Measurements from ENCODE around the gene PIGN.

PIGN gene

DNA sequence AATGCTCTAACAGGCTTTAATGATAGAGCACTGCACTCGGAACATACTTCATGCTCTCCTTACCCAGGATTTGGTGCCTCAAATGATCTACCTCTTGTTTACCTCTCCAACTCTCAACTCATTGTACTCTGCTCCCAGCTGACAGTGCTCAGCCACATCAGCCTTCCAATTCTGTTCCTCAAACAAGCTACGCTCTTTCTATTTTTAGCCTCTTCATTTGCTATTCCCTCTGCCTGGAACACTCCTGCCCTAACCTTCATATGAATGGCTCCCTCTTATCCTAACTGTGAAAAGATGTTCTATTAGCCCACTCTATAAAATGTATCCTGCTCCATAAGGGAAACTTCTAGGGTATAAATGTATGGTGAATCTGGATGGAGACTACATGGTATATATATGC lies 42.5 kb downstream of the PIGN start:
- H3K4me3 ChIP-seq (ENCODE audit: low read length), result no peak overlapping the region
- peaks cover 35% of the 10 kb centered on the region for H3K36me3 ChIP-seq (ENCODE audit: control insufficient read depth, insufficient read depth, low read length, severe bottlenecking)
- H3K9ac ChIP-seq (ENCODE audit: low read length), result no peak overlapping the region
- H3K4me1 ChIP-seq (ENCODE audit: control insufficient read depth, insufficient read depth, low read length), result no peaks in the 10 kb centered on the region
- no peaks in the 10 kb centered on the region for H3K27me3 ChIP-seq (replicated peaks; ENCODE audit: control insufficient read depth, insufficient read depth, low read length)
- no peaks in the 10 kb centered on the region for H3K9me3 ChIP-seq (ENCODE audit: control insufficient read depth, low read length)
- no peak for DNase-seq (ENCODE audit: low read depth)

DNA sequence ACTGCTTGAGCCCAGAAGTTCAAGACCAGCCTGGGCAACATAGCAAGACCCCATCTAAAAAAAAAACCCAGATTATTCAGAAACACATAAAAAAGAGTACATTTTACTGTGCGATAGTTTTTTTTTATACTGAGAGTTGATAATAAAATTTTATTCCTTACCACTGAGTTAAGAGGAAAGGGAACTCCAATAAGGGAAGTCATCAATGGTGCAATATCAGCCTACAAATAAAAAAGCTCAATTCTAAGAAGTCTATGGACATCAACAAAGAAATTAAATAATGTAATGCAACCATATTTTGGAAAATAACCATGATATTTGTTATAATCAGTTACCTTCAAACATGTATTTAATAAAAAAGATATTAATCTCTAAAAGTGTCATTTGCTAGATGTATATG lies 46.6 kb downstream of the PIGN start:
- Histone ChIP-seq H3K4me1 (ENCODE audit: control insufficient read depth, insufficient read depth, low read length) (no peaks in the 10 kb centered on the region), H3K9me3 (ENCODE audit: control insufficient read depth, low read length) (no peaks in the 10 kb centered on the region), H3K36me3 (ENCODE audit: control insufficient read depth, insufficient read depth, low read length, severe bottlenecking) (peaks cover 39% of the 10 kb centered on the region), H3K27me3 (replicated peaks; ENCODE audit: control insufficient read depth, insufficient read depth, low read length) (no peaks in the 10 kb centered on the region), H3K4me3 (ENCODE audit: low read length) (no peak overlapping the region), H3K9ac (ENCODE audit: low read length) (no peak overlapping the region)
- DNase-seq (ENCODE audit: low read depth), result no peak

DNA sequence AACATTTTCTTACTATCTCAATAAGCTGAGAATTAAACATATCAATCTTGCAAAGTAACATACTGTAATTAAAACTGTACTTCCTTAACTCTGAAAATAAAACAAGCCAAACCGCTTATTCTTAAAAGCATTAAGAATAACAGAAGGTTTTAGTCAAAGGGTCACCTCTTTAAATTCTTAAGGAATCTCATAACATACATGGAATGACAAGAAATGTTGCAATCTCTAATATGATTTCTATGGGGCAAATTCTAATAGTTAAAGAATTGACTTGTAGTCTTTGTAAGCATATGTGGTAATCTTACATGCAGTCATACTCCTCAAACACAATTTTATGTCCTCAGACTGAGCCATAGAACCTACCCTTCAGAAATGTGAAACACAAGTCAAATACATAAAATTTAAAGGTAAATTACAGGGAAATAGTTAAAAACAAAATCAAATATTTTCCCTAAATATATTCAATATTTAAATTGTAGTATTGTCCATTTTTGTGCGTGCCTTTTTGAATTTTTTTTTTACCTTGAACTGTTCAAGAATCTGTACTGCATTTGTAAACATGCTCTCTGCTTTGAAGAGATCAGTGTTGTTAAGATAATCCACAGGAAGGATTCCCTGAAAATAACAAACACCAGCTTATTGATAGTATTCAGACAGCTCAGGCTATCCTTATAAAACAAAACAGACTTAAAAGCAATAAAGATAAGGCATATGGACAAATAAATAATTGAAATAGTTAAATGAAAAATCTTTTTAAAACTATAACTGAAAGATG lies 48.2 kb downstream of the PIGN start:
- peak; percentile 57 for DNase-seq (ENCODE audit: low read depth)
- Histone ChIP-seq H3K9ac (ENCODE audit: low read length) (no peak overlapping the region), H3K36me3 (ENCODE audit: control insufficient read depth, insufficient read depth, low read length, severe bottlenecking) (peaks cover 25% of the 10 kb centered on the region), H3K4me1 (ENCODE audit: control insufficient read depth, insufficient read depth, low read length) (peaks cover 4% of the 10 kb centered on the region), H3K27me3 (replicated peaks; ENCODE audit: control insufficient read depth, insufficient read depth, low read length) (no peaks in the 10 kb centered on the region), H3K9me3 (ENCODE audit: control insufficient read depth, low read length) (no peaks in the 10 kb centered on the region), H3K4me3 (ENCODE audit: low read length) (no peak overlapping the region)

DNA sequence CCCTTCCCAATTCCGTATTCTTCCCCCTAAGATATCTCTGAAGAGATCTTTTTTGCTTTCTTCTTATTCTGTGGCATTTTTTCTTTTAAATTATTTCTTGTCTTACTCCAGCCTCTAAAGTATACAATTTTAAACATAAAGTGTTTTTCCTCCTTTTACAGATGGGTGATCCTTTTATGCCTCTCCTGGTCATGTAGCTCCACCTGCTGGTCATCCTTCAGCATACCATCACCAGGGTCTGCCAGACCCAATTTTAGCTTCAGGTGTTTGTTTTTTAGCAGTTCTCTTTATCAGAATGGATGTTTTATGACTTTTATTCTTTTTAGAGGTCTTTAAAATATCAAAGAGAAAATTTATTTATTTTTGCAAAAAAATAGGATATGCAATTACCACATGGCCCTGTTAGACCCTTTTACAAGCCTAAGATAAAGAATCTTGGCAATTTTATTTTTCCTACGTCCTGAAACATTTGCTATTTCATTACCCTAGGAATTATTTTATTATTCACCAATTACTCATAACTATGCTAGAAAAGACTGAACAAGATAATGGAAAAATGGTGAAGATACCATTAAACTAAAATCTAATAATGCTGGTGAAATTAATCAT lies 55.5 kb downstream of the PIGN start:
- H3K4me3 ChIP-seq (ENCODE audit: low read length), result no peak overlapping the region
- peaks cover 4% of the 10 kb centered on the region for H3K4me1 ChIP-seq (ENCODE audit: control insufficient read depth, insufficient read depth, low read length)
- H3K9ac ChIP-seq (ENCODE audit: low read length), result no peak overlapping the region
- no peaks in the 10 kb centered on the region for H3K9me3 ChIP-seq (ENCODE audit: control insufficient read depth, low read length)
- peak; percentile 90 for DNase-seq (ENCODE audit: low read depth)
- no peaks in the 10 kb centered on the region for H3K36me3 ChIP-seq (ENCODE audit: control insufficient read depth, insufficient read depth, low read length, severe bottlenecking)
- H3K27me3 ChIP-seq (replicated peaks; ENCODE audit: control insufficient read depth, insufficient read depth, low read length), result no peaks in the 10 kb centered on the region

DNA sequence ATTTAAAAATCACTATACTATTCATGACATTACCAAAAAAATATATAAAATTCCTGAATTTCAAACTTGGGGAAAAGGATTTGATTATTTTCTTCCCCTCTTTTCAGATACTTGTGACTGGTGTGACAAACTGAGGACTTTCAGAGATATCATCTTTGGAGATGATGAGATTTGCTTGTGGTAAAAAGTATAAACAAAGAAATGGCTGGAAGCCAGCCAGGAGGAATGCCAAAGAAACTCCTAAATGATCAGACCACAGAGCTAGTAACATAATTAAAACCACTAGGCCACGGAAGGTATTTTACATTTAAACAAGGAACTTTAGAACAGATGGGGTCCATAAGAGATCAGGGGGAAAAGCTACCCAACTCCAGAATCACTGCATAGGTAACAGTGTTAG lies 58.7 kb downstream of the PIGN start:
- Histone ChIP-seq H3K4me3 (ENCODE audit: low read length) (no peak overlapping the region), H3K36me3 (ENCODE audit: control insufficient read depth, insufficient read depth, low read length, severe bottlenecking) (no peaks in the 10 kb centered on the region), H3K9ac (ENCODE audit: low read length) (no peak overlapping the region), H3K4me1 (ENCODE audit: control insufficient read depth, insufficient read depth, low read length) (no peaks in the 10 kb centered on the region), H3K27me3 (replicated peaks; ENCODE audit: control insufficient read depth, insufficient read depth, low read length) (no peaks in the 10 kb centered on the region), H3K9me3 (ENCODE audit: control insufficient read depth, low read length) (no peaks in the 10 kb centered on the region)
- DNase-seq (ENCODE audit: low read depth), result peak; percentile 74

DNA sequence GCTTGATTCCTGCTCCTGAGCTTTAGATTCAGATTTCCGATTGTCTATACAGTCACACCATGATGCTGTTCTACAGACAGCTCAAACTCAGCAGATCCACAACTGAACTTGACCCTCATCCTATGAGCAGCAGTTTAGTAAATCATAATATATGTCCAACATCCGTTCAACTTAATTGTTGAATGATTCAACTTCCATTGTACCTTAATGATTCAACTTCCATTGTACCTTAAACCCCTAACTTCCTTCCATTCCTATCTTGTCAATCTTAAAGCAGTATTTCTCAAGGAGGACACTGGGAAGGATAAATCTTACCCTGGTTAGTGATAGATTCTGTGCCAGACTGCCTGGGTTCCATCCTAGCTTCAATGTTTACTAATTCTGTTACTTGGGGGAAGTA lies 60.1 kb downstream of the PIGN start:
- DNase-seq (ENCODE audit: low read depth), result no peak
- Histone ChIP-seq H3K4me1 (ENCODE audit: control insufficient read depth, insufficient read depth, low read length) (no peaks in the 10 kb centered on the region), H3K9ac (ENCODE audit: low read length) (no peak overlapping the region), H3K36me3 (ENCODE audit: control insufficient read depth, insufficient read depth, low read length, severe bottlenecking) (peaks cover 5% of the 10 kb centered on the region), H3K4me3 (ENCODE audit: low read length) (no peak overlapping the region), H3K9me3 (ENCODE audit: control insufficient read depth, low read length) (no peaks in the 10 kb centered on the region), H3K27me3 (replicated peaks; ENCODE audit: control insufficient read depth, insufficient read depth, low read length) (no peaks in the 10 kb centered on the region)

DNA sequence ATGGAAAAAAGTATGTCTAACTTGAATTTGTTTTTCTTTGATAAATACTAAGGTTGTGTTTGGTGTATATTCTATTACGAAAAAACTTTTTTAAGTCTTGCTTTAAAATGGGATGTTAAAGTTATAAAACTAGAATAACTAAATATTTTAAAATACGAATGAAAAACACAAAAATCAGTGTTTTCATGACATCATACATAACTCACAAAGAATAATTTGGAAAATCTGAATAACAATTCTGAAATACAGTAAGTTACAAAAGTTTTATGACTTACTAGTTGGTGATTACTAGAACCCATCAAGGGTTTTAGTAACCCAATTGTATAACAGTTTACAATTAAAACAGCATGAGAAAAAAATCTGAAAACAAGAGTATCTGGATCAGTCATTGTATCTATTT lies 61.2 kb downstream of the PIGN start:
- Histone ChIP-seq H3K4me3 (ENCODE audit: low read length) (no peak overlapping the region), H3K4me1 (ENCODE audit: control insufficient read depth, insufficient read depth, low read length) (no peaks in the 10 kb centered on the region), H3K27me3 (replicated peaks; ENCODE audit: control insufficient read depth, insufficient read depth, low read length) (no peaks in the 10 kb centered on the region), H3K9ac (ENCODE audit: low read length) (no peak overlapping the region), H3K36me3 (ENCODE audit: control insufficient read depth, insufficient read depth, low read length, severe bottlenecking) (peaks cover 8% of the 10 kb centered on the region), H3K9me3 (ENCODE audit: control insufficient read depth, low read length) (no peaks in the 10 kb centered on the region)
- DNase-seq (ENCODE audit: low read depth), result no peak

DNA sequence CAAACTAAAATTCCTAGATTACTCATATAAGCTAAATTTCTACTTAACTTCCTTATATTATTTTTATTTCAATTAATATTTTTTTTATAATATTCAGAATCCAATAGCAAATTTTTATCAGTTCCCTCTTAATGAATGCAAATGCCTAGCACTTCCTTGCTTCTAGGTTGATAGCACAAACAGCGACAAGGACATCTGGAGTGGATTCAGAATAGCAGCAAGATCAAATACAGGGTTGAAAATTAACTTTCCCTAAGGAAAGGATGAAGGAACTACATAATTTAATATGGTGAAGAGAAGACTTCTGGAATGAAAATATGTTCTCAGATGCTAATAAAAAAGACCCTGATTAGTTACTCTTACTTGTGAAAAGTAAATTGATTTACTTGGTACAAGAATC lies 64.5 kb downstream of the PIGN start:
- peaks cover 14% of the 10 kb centered on the region for H3K4me1 ChIP-seq (ENCODE audit: control insufficient read depth, insufficient read depth, low read length)
- no peaks in the 10 kb centered on the region for H3K9me3 ChIP-seq (ENCODE audit: control insufficient read depth, low read length)
- H3K27me3 ChIP-seq (replicated peaks; ENCODE audit: control insufficient read depth, insufficient read depth, low read length), result no peaks in the 10 kb centered on the region
- peaks cover 8% of the 10 kb centered on the region for H3K36me3 ChIP-seq (ENCODE audit: control insufficient read depth, insufficient read depth, low read length, severe bottlenecking)
- H3K4me3 ChIP-seq (ENCODE audit: low read length), result no peak overlapping the region
- H3K9ac ChIP-seq (ENCODE audit: low read length), result no peak overlapping the region
- DNase-seq (ENCODE audit: low read depth), result no peak

DNA sequence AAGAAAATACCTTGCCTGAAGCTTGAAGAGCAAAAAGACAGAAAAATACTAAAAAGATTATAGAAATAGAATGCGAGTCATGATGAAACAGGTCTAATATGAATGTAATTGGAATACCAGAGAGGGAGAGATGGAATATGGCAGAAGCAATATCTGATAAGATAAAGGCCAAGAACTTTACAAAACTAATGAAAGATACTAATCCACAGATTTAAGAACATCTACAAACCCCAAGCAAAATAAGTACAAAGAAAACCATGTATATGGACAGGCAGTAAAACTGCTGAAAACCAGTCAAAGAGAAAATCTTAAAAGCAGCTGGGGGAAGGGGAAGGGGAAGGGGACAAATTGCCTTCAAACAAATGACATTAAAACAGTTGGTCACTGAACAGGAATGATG lies 67.0 kb downstream of the PIGN start:
- no peaks in the 10 kb centered on the region for H3K9me3 ChIP-seq (ENCODE audit: control insufficient read depth, low read length)
- no peak overlapping the region for H3K9ac ChIP-seq (ENCODE audit: low read length)
- peaks cover 8% of the 10 kb centered on the region for H3K36me3 ChIP-seq (ENCODE audit: control insufficient read depth, insufficient read depth, low read length, severe bottlenecking)
- no peaks in the 10 kb centered on the region for H3K27me3 ChIP-seq (replicated peaks; ENCODE audit: control insufficient read depth, insufficient read depth, low read length)
- H3K4me3 ChIP-seq (ENCODE audit: low read length), result no peak overlapping the region
- DNase-seq (ENCODE audit: low read depth), result no peak
- H3K4me1 ChIP-seq (ENCODE audit: control insufficient read depth, insufficient read depth, low read length), result peaks cover 14% of the 10 kb centered on the region

DNA sequence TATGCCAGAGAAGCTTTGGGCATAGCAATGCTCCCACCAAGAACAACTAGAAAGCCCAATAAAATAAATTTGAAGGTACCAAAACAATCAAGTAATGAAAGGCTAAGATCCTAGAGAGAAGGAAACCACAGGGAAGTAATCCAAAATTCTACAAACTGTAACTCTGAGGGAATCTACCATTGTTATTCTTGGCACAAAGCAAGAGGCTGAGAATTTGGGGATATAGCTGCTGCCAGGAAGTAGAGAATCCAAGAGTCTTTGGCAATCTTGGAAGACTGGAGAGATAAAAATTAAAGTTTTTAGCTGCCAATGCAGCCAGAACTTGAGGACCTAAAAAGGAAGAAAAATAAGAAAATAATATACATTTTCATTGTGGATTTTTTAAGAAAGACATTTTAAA lies 68.5 kb downstream of the PIGN start:
- H3K4me1 ChIP-seq (ENCODE audit: control insufficient read depth, insufficient read depth, low read length), result peaks cover 14% of the 10 kb centered on the region
- peaks cover 8% of the 10 kb centered on the region for H3K36me3 ChIP-seq (ENCODE audit: control insufficient read depth, insufficient read depth, low read length, severe bottlenecking)
- H3K4me3 ChIP-seq (ENCODE audit: low read length), result no peak overlapping the region
- no peaks in the 10 kb centered on the region for H3K27me3 ChIP-seq (replicated peaks; ENCODE audit: control insufficient read depth, insufficient read depth, low read length)
- DNase-seq (ENCODE audit: low read depth), result peak; percentile 84
- H3K9ac ChIP-seq (ENCODE audit: low read length), result no peak overlapping the region
- no peaks in the 10 kb centered on the region for H3K9me3 ChIP-seq (ENCODE audit: control insufficient read depth, low read length)

DNA sequence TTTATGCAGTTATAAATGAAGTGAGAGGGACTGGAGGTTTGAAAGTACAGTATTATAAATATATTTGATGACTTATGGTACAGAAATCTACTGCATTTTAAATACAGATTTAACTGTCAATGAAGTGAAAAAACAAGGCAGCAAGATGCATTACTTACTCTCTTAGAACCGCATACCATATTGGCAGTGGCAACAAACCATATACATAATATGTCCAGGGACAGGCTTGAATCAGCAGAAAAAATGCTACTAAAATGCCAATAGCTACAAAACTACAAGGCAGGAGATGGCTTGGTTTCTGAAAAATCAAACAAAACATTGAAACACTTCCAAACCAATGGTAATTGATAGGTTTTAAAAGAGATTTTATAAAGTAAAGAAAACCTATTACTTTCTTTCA lies 77.2 kb downstream of the PIGN start:
- H3K4me3 ChIP-seq (ENCODE audit: low read length), result no peak overlapping the region
- no peaks in the 10 kb centered on the region for H3K27me3 ChIP-seq (replicated peaks; ENCODE audit: control insufficient read depth, insufficient read depth, low read length)
- peaks cover 3% of the 10 kb centered on the region for H3K36me3 ChIP-seq (ENCODE audit: control insufficient read depth, insufficient read depth, low read length, severe bottlenecking)
- DNase-seq (ENCODE audit: low read depth), result peak; percentile 15
- H3K9me3 ChIP-seq (ENCODE audit: control insufficient read depth, low read length), result no peaks in the 10 kb centered on the region
- H3K9ac ChIP-seq (ENCODE audit: low read length), result no peak overlapping the region
- no peaks in the 10 kb centered on the region for H3K4me1 ChIP-seq (ENCODE audit: control insufficient read depth, insufficient read depth, low read length)

DNA sequence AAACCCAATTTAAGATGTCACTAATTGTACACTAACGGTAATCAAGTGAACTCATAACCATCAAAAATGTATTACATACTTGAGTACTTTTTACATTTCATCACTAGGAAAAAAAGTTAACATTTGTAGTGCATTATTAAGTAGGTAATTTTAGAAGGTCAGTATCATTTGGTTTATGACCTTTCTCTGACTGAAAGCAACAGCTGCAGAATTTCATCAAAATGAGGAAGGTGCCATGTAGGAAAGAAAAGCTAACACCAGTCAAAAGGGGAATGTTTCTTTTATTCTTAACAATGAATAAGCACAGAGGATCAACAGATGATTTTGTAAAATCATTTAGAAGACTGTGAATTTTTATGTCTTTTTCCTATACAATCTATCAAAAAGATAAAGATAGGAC lies 79.0 kb downstream of the PIGN start:
- no peak overlapping the region for H3K4me3 ChIP-seq (ENCODE audit: low read length)
- H3K9ac ChIP-seq (ENCODE audit: low read length), result no peak overlapping the region
- no peaks in the 10 kb centered on the region for H3K4me1 ChIP-seq (ENCODE audit: control insufficient read depth, insufficient read depth, low read length)
- H3K27me3 ChIP-seq (replicated peaks; ENCODE audit: control insufficient read depth, insufficient read depth, low read length), result no peaks in the 10 kb centered on the region
- no peak for DNase-seq (ENCODE audit: low read depth)
- H3K9me3 ChIP-seq (ENCODE audit: control insufficient read depth, low read length), result no peaks in the 10 kb centered on the region
- peaks cover 3% of the 10 kb centered on the region for H3K36me3 ChIP-seq (ENCODE audit: control insufficient read depth, insufficient read depth, low read length, severe bottlenecking)
